ENCODE results near the gene STOML2. TPM values are rescaled to one million over a fixed set of nuclear protein-coding genes. Genes with fewer than 3 reads are reported as not detected.

The STOML2 gene
- total RNA-seq, 3 donors from 2014 or later, result 89.4 to 115 (median 101) TPM

GRCh38 chr9:35072461-35073278 is 30.3 kb downstream of the STOML2 start, which contains the start of gene VCP:
Gene VCP, minus strand, starts transcription at chr9:35072625. Its CDS starts 272 bp downstream, at chr9:35072353.
- Histone ChIP-seq H3K4me1 (peaks cover 8 to 12% of the 10 kb centered on the region in 2 donors), H3K27ac (peak within 1 kb of the TSS; percentile 100), H3K4me3 (peak within 1 kb of the TSS; percentile 97 to 98 (median 98)), H3K9me3 (no peaks in the 10 kb centered on the region), H3K36me3 (no peaks in the 10 kb centered on the region), H3K27me3 (no peaks in the 10 kb centered on the region)
- intact Hi-C loops (cut with DNase I; ENCODE audit: low total_unique reads), result no loop called here
- DNase-seq (ENCODE audit: low spot score in 2 of 2), result peak; percentile 99
- peak; percentile 74 for TF ChIP-seq POLR2A (IDR thresholded peaks at IDR 0.05)
- no peak for TF ChIP-seq CTCF (IDR thresholded peaks at IDR 0.05)
- TF ChIP-seq POLR2AphosphoS5 (IDR thresholded peaks at IDR 0.05), result peak; percentile 84 to 94 (median 91)

- TF ChIP-seq POLR2A (IDR thresholded peaks at IDR 0.05), result no peak
- peak in 1 of 3 donors; percentile 13 for TF ChIP-seq POLR2AphosphoS5 (IDR thresholded peaks at IDR 0.05)
- peak in 1 of 3 donors; percentile 34 for TF ChIP-seq CTCF (IDR thresholded peaks at IDR 0.05)
- peak overlapping the region; percentile 100 for H3K27ac ChIP-seq
- H3K27me3 ChIP-seq, result no peaks in the 10 kb centered on the region
- peak; percentile 76 to 78 for DNase-seq (ENCODE audit: low spot score in 2 of 2)
- H3K4me1 ChIP-seq, result peaks cover 8 to 12% of the 10 kb centered on the region in 2 donors
- H3K4me3 ChIP-seq, result peak overlapping the region; percentile 97 to 98 (median 98)
- H3K36me3 ChIP-seq, result no peaks in the 10 kb centered on the region
- intact Hi-C loops (cut with DNase I; ENCODE audit: low total_unique reads), result loop anchor here (2.0 kb wide), 1 partner anchor 25 kb away; the partner anchor contains the start of gene PIGO
- H3K9me3 ChIP-seq, result no peaks in the 10 kb centered on the region
Observed at GRCh38 chr9:35071814-35072460, 31.0 kb downstream of the STOML2 start.

GRCh38 chr9:35070823-35071813 is 31.8 kb downstream of the STOML2 start:
- peaks cover 4% of the 10 kb centered on the region for H3K36me3 ChIP-seq
- DNase-seq (ENCODE audit: low spot score in 2 of 2), result peak in 1 of 2 donors; percentile 22
- no peaks in the 10 kb centered on the region for H3K9me3 ChIP-seq
- H3K27me3 ChIP-seq, result no peaks in the 10 kb centered on the region
- intact Hi-C loops (cut with DNase I; ENCODE audit: low total_unique reads), result loop anchor here (2.0 kb wide), 1 partner anchor 26 kb away; the partner anchor contains the start of gene PIGO
- H3K4me1 ChIP-seq, result peaks cover 8 to 12% of the 10 kb centered on the region in 2 donors
- no peak for TF ChIP-seq POLR2A (IDR thresholded peaks at IDR 0.05)
- TF ChIP-seq CTCF (IDR thresholded peaks at IDR 0.05), result no peak
- TF ChIP-seq POLR2AphosphoS5 (IDR thresholded peaks at IDR 0.05), result no peak
- peak overlapping the region; percentile 100 for H3K27ac ChIP-seq
- peak overlapping the region; percentile 97 to 98 (median 98) for H3K4me3 ChIP-seq

- DNase-seq (ENCODE audit: low spot score in 2 of 2), result no peak
- no peak overlapping the region for H3K4me3 ChIP-seq
- TF ChIP-seq CTCF (IDR thresholded peaks at IDR 0.05) (no peak), POLR2A (IDR thresholded peaks at IDR 0.05) (no peak), POLR2AphosphoS5 (IDR thresholded peaks at IDR 0.05) (no peak)
- H3K9me3 ChIP-seq, result no peaks in the 10 kb centered on the region
- H3K4me1 ChIP-seq, result peaks cover 8 to 12% of the 10 kb centered on the region in 2 donors
- no peak overlapping the region for H3K27ac ChIP-seq
- intact Hi-C loops (cut with DNase I; ENCODE audit: low total_unique reads), result no loop called here
- H3K36me3 ChIP-seq, result peaks cover 17% of the 10 kb centered on the region
- no peaks in the 10 kb centered on the region for H3K27me3 ChIP-seq
Observed at GRCh38 chr9:35069020-35069419, 33.9 kb downstream of the STOML2 start.
